ENCODE measurements around the gene USP2. TPM values are rescaled to one million over a fixed set of nuclear protein-coding genes. Genes with fewer than 3 reads are reported as not detected.
A peak's percentile ranks its signal among the peaks of the same experiment; 100 is the strongest.

The USP2 gene
- polyA plus RNA-seq, 3 donors: 0.36 TPM; not detected in 2

- peak overlapping the region in 1 of 7 donors; percentile 55 for H3K27ac Mint-ChIP-seq
These were observed 61.2 kb downstream of the USP2 start for GRCh38 chr11:119320240-119320775.

GRCh38 chr11:119319700-119320239 lies 61.7 kb downstream of the USP2 start:
- Mint-ChIP-seq H3K36me3 (peaks cover 0 to 8% of the 10 kb centered on the region in 2 donors), H3K4me1 (peaks cover 33% of the 10 kb centered on the region), H3K27me3 (ENCODE audit: low read depth in 3 of 3) (peaks cover 64 to 74% (median 69%) of the 10 kb centered on the region in 3 donors), H3K4me3 (peak overlapping the region; percentile 48 to 83), H3K27ac (peak overlapping the region in 1 of 7 donors; percentile 55), H3K9me3 (peaks cover 0 to 7% (median under 1%) of the 10 kb centered on the region in 7 donors)
- H3K36me3 ChIP-seq (replicated peaks in 1 of 2; ENCODE audit: control insufficient read depth in 1 of 2, insufficient read depth in 2 of 2, low read length in 2 of 2): no peaks in the 10 kb centered on the region
- peaks cover 28 to 71% of the 10 kb centered on the region in 2 donors for H3K27me3 ChIP-seq (ENCODE audit: control insufficient read depth in 2 of 2, insufficient read depth in 2 of 2, low read length in 2 of 2)
- H2AFZ ChIP-seq (ENCODE audit: insufficient read depth, low read depth, low read length, poor library complexity, severe bottlenecking): no peak overlapping the region
- no peak overlapping the region for H3K9ac ChIP-seq (ENCODE audit: insufficient read depth, low read length, poor library complexity, severe bottlenecking)
- no peaks in the 10 kb centered on the region for H4K20me1 ChIP-seq (ENCODE audit: insufficient read depth, low read length)
- no peak for TF ChIP-seq CTCF (IDR thresholded peaks at IDR 0.05)
- DNase-seq: no peak
- no peaks in the 10 kb centered on the region for H3K79me2 ChIP-seq (ENCODE audit: insufficient read depth, low read length)
- no peak overlapping the region for H3K27ac ChIP-seq (ENCODE audit: low read depth in 1 of 2, low read length in 2 of 2)
- H3K4me2 ChIP-seq (replicated peaks; ENCODE audit: extremely low read depth, low read length, poor library complexity, severe bottlenecking): no peak overlapping the region
- 50% methylated on average over 5 of the region's 11 CpGs for WGBS (ENCODE audit: insufficient coverage)
- no peak overlapping the region for H3K4me3 ChIP-seq (replicated peaks in 1 of 3; ENCODE audit: low read depth in 2 of 3, low read length in 3 of 3)
- H3K9me3 ChIP-seq (replicated peaks in 1 of 2; ENCODE audit: control insufficient read depth in 1 of 2, insufficient read depth in 1 of 2, low read length in 2 of 2): peaks cover 0 to 10% of the 10 kb centered on the region in 2 donors
- intact Hi-C loops (cut with micrococcal nuclease): no loop called here
- peaks cover 37 to 38% of the 10 kb centered on the region in 2 donors for H3K4me1 ChIP-seq (ENCODE audit: control insufficient read depth in 1 of 2, insufficient read depth in 2 of 2, low read length in 2 of 2)

More at GRCh38 chr11:119320240-119320775, 61.2 kb downstream of the USP2 start:
- H3K4me1 Mint-ChIP-seq: peaks cover 33% of the 10 kb centered on the region
- H3K27me3 ChIP-seq (ENCODE audit: control insufficient read depth in 2 of 2, insufficient read depth in 2 of 2, low read length in 2 of 2): peaks cover 28 to 66% of the 10 kb centered on the region in 2 donors
- no peaks in the 10 kb centered on the region for H3K36me3 ChIP-seq (replicated peaks in 1 of 2; ENCODE audit: control insufficient read depth in 1 of 2, insufficient read depth in 2 of 2, low read length in 2 of 2)
- H4K20me1 ChIP-seq (ENCODE audit: insufficient read depth, low read length): no peaks in the 10 kb centered on the region
- H3K9ac ChIP-seq (ENCODE audit: insufficient read depth, low read length, poor library complexity, severe bottlenecking): peak overlapping the region; percentile 61
- peak overlapping the region; percentile 92 for H3K4me2 ChIP-seq (replicated peaks; ENCODE audit: extremely low read depth, low read length, poor library complexity, severe bottlenecking)
- no peaks in the 10 kb centered on the region for H3K79me2 ChIP-seq (ENCODE audit: insufficient read depth, low read length)
- peaks cover 0 to 7% (median 0%) of the 10 kb centered on the region in 7 donors for H3K9me3 Mint-ChIP-seq
- peak overlapping the region; percentile 91 for H2AFZ ChIP-seq (ENCODE audit: insufficient read depth, low read depth, low read length, poor library complexity, severe bottlenecking)
- H3K9me3 ChIP-seq (replicated peaks in 1 of 2; ENCODE audit: control insufficient read depth in 1 of 2, insufficient read depth in 1 of 2, low read length in 2 of 2): peaks cover 0 to 8% of the 10 kb centered on the region in 2 donors
- WGBS (ENCODE audit: insufficient coverage): 54% methylated on average over 8 of the region's 17 CpGs
- DNase-seq: peak in 1 of 3 donors; percentile 2
- H3K27me3 Mint-ChIP-seq (ENCODE audit: low read depth in 3 of 3): peaks cover 59 to 69% (median 64%) of the 10 kb centered on the region in 3 donors
- H3K27ac ChIP-seq (ENCODE audit: low read depth in 1 of 2, low read length in 2 of 2): no peak overlapping the region
- H3K4me3 ChIP-seq (replicated peaks in 1 of 3; ENCODE audit: low read depth in 2 of 3, low read length in 3 of 3): peak overlapping the region in 1 of 3 experiments; percentile 77
- peaks cover 0 to 8% of the 10 kb centered on the region in 2 donors for H3K36me3 Mint-ChIP-seq
- TF ChIP-seq CTCF (IDR thresholded peaks at IDR 0.05): no peak
- H3K4me3 Mint-ChIP-seq: peak overlapping the region in 1 of 2 donors; percentile 83
- intact Hi-C loops (cut with micrococcal nuclease): no loop called here
- H3K4me1 ChIP-seq (ENCODE audit: control insufficient read depth in 1 of 2, insufficient read depth in 2 of 2, low read length in 2 of 2): peaks cover 36 to 37% of the 10 kb centered on the region in 2 donors

Measured in CD14-positive monocyte (primary cell).